Calu3 (cell line): ENCODE measurements around the gene ENTPD2. TPM values are rescaled to one million over a fixed set of nuclear protein-coding genes. Genes with fewer than 3 reads are reported as not detected.

ENCODE experiments used
- BruUV-seq: library from RNA; stranded (reverse); fragments of 400-500 nt; replicated peaks from 2 replicates; lab custom pipeline; 2021; lab: Mats Ljungman, UMichigan
- CTCF ChIA-PET: fragments of 300-600 bp; sonication (Branson Sonifier 250); formaldehyde crosslinking; loops from one replicate; lab custom pipeline; 2022; ENCODE audit warnings: antibody characterized with exemption; lab: Charles Lee
- DNase-seq: peaks from one replicate; pipeline ENCODE4 v3.0.0; 2022
- H3K27ac Mint-ChIP-seq: one replicate; pipeline ENCODE4 v1.8.0; 2022; ENCODE audit warnings: mixed read lengths; ENCODE audit not compliant: unreplicated experiment
- H3K27me3 Mint-ChIP-seq: one replicate; pipeline ENCODE4 v1.8.0; 2022; ENCODE audit warnings: mixed read lengths; ENCODE audit not compliant: unreplicated experiment
- H3K36me3 Mint-ChIP-seq: one replicate; pipeline ENCODE4 v1.8.0; 2022; ENCODE audit warnings: mild to moderate bottlenecking, moderate library complexity, mixed read lengths; ENCODE audit not compliant: insufficient read depth, unreplicated experiment
- H3K4me1 Mint-ChIP-seq: one replicate; pipeline ENCODE4 v1.8.0; 2022; ENCODE audit warnings: mild to moderate bottlenecking, low read depth, mixed read lengths; ENCODE audit not compliant: unreplicated experiment
- H3K4me3 Mint-ChIP-seq: one replicate; pipeline ENCODE4 v1.8.0; 2022; ENCODE audit warnings: mild to moderate bottlenecking, low read depth, moderate library complexity, mixed read lengths; ENCODE audit not compliant: unreplicated experiment
- H3K9me3 Mint-ChIP-seq: one replicate; pipeline ENCODE4 v1.8.0; 2022; ENCODE audit warnings: low read depth, mixed read lengths; ENCODE audit not compliant: unreplicated experiment
- CTCF ChIP-seq: fragments of 200-600 bp; IDR thresholded peaks from one replicate; pipeline ENCODE4 v1.8.0; 2022; ENCODE audit warnings: antibody characterized with exemption; ENCODE audit not compliant: unreplicated experiment
- intact Hi-C: fragments of 100-400 bp; cut with micrococcal nuclease; formaldehyde crosslinking; loops from one replicate; pipeline ENCODE4 v1.10.0; 2022; ENCODE audit not compliant: unreplicated experiment
- total RNA-seq: library from RNA; stranded (reverse); gene quantifications from 2 replicates; pipeline ENCODE4 v1.2.3, GENCODE V29; 2022

The ENTPD2 gene
- total RNA-seq, 1 experiment from 2014 or later, result 3.8 TPM

- TF ChIP-seq CTCF, result no peak
- H3K9me3 Mint-ChIP-seq, result no peaks in the 10 kb centered on the region
- DNase-seq, result no peak
- BruUV-seq, result no TSS peak
- H3K27me3 Mint-ChIP-seq, result no peaks in the 10 kb centered on the region
- peaks cover 30% of the 10 kb centered on the region for H3K36me3 Mint-ChIP-seq
- intact Hi-C loops, result no loop called here
- no peak overlapping the region for H3K4me3 Mint-ChIP-seq
- H3K4me1 Mint-ChIP-seq, result no peaks in the 10 kb centered on the region
- no peak overlapping the region for H3K27ac Mint-ChIP-seq
- CTCF ChIA-PET, result no interaction called here
Measured at GRCh38 chr9:137041124-137041523, 12.7 kb downstream of the ENTPD2 start.

GRCh38 chr9:137040568-137040967 lies 13.3 kb downstream of the ENTPD2 start:
- no peak for DNase-seq
- no peak for TF ChIP-seq CTCF
- Mint-ChIP-seq H3K4me1 (no peaks in the 10 kb centered on the region), H3K36me3 (peaks cover 28% of the 10 kb centered on the region), H3K9me3 (no peaks in the 10 kb centered on the region), H3K4me3 (no peak overlapping the region), H3K27me3 (no peaks in the 10 kb centered on the region), H3K27ac (no peak overlapping the region)
- no TSS peak for BruUV-seq
- intact Hi-C loops, result no loop called here
- CTCF ChIA-PET, result no interaction called here

GRCh38 chr9:137039611-137040366 lies 14.1 kb downstream of the ENTPD2 start:
- H3K4me3 Mint-ChIP-seq, result no peak overlapping the region
- no peak for DNase-seq
- TF ChIP-seq CTCF, result no peak
- CTCF ChIA-PET, result no interaction called here
- intact Hi-C loops, result no loop called here
- peaks cover 2% of the 10 kb centered on the region for H3K4me1 Mint-ChIP-seq
- H3K27ac Mint-ChIP-seq, result no peak overlapping the region
- TSS peak; percentile 58 for BruUV-seq
- no peaks in the 10 kb centered on the region for H3K27me3 Mint-ChIP-seq
- peaks cover 20% of the 10 kb centered on the region for H3K36me3 Mint-ChIP-seq
- no peaks in the 10 kb centered on the region for H3K9me3 Mint-ChIP-seq

GRCh38 chr9:137038916-137039315 lies 14.9 kb downstream of the ENTPD2 start:
- CTCF ChIA-PET, result no interaction called here
- Mint-ChIP-seq H3K27me3 (no peaks in the 10 kb centered on the region), H3K4me3 (no peak overlapping the region), H3K9me3 (no peaks in the 10 kb centered on the region), H3K4me1 (peaks cover 8% of the 10 kb centered on the region), H3K27ac (no peak overlapping the region), H3K36me3 (peaks cover 18% of the 10 kb centered on the region)
- no peak for TF ChIP-seq CTCF
- no TSS peak for BruUV-seq
- intact Hi-C loops, result no loop called here
- DNase-seq, result no peak
